NOMO-1 treated with DMSO at 0.1 percent for 48 hours (cell line): ENCODE results near the gene GPR180.

Experiments used
- DNase-seq: peaks from one replicate; lab custom pipeline; 2025; ENCODE audit not compliant: unreplicated experiment; lab: John Stamatoyannopoulos, UW

GPR180 gene

DNA sequence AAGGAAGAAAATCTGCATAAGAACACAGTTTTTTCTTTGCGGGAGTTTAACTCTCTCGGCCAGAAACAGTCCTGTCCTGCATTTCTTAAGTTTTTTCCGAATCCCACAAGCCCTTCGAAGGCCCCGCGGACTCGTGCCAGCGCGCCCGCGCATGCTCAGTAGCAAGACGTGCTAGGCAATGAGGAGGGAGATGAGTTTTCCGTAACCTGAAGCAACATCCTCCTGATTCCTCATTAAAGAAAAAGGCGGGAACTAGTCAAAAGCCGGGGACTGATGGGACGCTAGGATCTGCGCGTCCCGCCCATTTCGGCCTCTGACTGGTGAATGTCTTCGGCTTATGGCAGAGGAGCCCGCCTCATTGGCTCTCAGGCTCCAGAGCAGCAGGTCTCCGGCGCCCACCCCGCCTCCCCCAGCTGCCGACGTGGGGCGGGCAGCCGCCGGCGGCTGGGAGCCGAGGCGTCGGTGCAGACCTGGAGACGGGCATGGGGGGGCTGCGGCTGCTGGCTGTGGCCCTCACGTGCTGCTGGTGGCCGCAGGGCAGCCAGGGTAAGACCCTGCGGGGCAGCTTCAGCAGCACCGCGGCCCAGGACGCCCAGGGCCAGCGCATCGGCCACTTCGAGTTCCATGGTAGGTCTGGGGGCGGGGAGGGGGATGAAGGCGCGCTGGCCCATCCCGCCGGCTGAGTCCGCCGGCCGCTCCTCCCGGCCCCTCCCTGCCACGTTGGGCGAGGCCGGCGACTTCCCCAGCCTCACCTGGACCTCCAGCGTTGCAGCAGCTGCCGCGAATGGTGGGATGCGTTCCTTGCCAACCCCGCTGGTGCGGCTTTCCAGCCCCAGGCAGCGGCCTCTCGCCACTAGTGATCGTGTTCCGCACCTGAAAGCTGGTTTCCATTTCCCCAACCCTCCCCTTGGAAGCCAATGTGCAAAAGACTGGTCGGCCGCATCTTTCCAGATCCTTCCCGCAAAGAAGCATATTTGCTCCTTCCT, at the start of gene GPR180:
GPR180 (plus strand) TSS at position 412 of the 986 bp plus-strand sequence; CDS start at position 483, 71 bp downstream.
- DNase-seq = peak; percentile 99

DNA sequence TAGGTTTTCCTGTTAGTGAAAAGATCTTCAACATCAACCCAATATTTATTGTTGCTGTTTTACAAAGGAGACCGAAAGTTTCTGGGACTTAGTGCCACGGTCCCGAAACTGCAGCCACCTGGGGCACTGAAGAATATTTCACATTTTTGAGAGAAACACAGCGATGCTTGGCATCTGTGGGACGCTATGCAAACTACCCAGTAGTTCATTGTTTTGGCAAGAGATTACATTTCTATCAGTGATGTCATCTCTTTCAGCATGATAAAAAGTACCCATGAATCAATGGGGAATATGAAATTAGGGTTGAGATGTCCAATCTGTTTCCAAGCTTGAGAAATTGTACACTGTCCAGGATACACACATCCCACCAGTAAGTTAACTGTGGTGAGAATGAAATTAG, 49.6 kb upstream of the GPR180 start:
- DNase-seq = no peak

- DNase-seq = no peak
Observed at GRCh38 chr13:94553766-94554165, 47.9 kb upstream of the GPR180 start.

DNA sequence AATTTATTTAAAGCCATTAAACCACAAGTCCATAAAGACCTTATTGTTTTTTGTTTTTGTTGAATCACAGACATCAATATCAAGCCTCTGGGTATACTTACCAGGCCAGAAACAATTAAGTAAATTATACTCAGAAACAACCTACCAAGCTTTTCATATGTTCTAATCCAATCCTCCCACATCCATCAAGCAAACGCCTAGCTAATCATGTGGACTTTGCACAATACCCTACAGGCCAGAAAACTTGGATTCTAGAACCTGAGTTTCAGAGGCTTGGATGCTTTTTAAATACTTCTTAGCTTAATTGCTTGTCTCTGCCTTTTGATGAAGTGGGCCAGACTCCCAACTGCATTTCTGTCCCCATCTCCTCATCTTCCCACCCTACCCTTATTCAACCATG, 45.6 kb upstream of the GPR180 start:
- no peak for DNase-seq

DNA sequence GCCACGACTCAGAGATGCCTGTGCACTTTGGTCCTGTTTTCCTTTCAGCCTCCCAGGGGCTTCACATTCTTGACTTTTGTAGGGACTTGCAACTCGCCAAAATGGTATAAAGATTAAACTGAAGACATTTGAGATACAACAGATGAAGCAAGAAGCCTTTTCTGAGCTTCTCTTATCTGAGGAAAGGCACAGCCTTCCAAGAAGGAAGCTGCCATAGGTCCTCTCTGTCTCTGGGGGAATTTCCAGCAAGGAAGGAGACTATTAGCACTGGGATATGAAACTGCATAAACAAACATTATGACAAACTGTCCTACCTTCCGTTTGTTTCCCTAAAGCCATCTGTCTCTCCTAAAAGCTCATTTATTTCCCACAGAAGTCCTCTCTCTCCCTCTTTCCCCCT, 45.0 kb upstream of the GPR180 start:
- DNase-seq = no peak

- DNase-seq = no peak
Observed at GRCh38 chr13:94557684-94558235, 43.9 kb upstream of the GPR180 start.

- DNase-seq = no peak
Observed at GRCh38 chr13:94558716-94559115, 42.9 kb upstream of the GPR180 start.

- no peak for DNase-seq
Observed at GRCh38 chr13:94559222-94559795, 42.3 kb upstream of the GPR180 start.

GRCh38 chr13:94560116-94560515, 41.5 kb upstream of the GPR180 start:
- DNase-seq = no peak

GRCh38 chr13:94561126-94561525, 40.5 kb upstream of the GPR180 start:
- DNase-seq = no peak

DNA sequence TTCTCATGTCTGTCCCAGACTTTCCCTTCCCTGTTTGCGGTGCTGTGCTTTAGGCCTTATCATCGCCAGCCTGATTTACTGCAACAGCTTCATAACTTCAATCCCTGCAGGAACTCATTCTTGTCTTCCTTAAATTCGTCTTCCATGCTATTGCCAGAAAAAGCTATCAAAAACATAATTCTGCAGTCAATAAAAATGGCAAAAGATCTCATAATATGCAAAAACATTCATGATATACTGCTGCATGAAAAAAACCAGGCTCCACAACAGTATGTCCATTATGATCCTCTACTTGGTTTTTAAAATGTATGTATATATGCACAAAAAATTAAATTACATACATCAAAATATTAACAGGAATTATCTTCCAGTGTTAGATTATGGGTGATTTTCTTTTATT, 34.1 kb upstream of the GPR180 start:
- DNase-seq = no peak

- no peak for DNase-seq
Observed at GRCh38 chr13:94568443-94568842, 33.2 kb upstream of the GPR180 start.

DNA sequence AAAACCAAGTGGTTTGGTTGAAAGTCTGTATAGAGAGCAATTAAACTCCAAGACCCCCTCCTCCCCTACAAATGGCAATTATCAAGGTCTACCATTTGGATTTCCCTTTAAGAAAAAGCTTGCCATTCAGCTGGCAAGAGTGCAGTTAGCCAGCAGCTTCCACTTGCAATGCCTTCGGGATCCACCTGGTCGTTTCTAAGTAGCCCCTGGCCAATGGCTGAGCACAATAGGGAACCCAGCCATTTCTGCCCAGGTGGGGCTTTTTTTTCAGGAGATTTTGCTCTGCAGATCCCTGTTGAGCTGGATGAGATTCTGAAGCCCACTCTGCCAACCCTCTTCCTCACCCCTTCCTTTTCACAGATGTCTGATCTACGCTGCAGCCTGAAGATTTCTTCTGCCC, 32.0 kb upstream of the GPR180 start:
- no peak for DNase-seq

DNA sequence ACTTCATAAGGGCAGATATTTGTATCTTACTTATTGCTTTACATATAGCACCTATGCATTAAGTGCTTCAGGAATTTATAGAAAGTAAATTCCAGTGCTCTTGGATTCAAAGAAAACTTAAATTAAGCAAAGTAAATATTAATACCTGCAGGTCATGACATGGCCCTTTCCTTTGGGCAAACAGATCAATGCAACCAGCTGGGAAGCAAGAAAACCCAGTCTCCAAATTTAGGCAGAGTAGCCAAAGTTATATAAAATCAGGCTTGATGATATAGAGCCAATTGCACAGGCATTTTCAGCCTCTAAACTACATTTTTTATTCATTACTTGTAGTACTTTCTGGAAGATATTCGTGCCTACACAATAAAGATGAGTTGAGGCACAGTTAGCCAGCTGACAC, 22.6 kb upstream of the GPR180 start:
- no peak for DNase-seq

- DNase-seq = no peak
Observed at GRCh38 chr13:94583926-94584325, 17.7 kb upstream of the GPR180 start.

- DNase-seq = no peak
Observed at GRCh38 chr13:94585543-94586101, 16.0 kb upstream of the GPR180 start.

DNA sequence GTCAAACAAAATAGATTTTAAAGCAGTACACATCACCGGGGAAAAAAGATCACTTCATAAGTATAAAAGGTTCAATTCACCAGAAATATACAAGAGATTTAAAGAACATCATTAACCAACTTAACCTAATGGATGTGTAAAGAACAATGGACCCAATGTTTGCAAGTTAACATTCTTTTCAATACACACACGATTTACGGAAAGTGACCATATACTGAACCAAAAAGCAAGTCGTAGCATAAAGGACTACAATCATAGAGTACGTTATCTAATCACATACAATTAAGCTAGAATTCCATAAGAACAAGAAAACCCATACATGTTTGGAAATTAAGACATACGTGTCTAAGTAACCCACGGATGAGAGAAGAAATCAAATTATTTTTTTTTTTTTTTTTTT, 15.3 kb upstream of the GPR180 start:
- no peak for DNase-seq

GRCh38 chr13:94588541-94588940, 13.1 kb upstream of the GPR180 start:
- no peak for DNase-seq

DNA sequence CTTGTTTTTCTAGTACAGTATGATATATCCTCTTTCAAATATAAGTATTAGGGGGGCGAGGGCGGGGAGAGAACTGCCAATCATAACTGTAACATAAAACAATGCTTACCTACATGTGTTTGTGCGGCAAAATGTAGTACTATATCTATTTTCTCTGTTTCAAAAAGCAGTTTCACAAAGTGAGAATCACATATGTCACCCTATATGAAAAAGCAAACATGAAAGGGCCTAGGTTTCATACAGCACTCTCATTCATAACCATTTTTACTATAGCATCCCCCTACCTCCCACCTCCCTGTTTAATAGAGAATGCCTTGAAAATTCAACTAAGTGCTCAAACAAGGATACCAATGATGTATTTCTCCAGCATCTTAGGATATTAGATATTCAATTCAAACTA, 10.9 kb upstream of the GPR180 start:
- DNase-seq = no peak

DNA sequence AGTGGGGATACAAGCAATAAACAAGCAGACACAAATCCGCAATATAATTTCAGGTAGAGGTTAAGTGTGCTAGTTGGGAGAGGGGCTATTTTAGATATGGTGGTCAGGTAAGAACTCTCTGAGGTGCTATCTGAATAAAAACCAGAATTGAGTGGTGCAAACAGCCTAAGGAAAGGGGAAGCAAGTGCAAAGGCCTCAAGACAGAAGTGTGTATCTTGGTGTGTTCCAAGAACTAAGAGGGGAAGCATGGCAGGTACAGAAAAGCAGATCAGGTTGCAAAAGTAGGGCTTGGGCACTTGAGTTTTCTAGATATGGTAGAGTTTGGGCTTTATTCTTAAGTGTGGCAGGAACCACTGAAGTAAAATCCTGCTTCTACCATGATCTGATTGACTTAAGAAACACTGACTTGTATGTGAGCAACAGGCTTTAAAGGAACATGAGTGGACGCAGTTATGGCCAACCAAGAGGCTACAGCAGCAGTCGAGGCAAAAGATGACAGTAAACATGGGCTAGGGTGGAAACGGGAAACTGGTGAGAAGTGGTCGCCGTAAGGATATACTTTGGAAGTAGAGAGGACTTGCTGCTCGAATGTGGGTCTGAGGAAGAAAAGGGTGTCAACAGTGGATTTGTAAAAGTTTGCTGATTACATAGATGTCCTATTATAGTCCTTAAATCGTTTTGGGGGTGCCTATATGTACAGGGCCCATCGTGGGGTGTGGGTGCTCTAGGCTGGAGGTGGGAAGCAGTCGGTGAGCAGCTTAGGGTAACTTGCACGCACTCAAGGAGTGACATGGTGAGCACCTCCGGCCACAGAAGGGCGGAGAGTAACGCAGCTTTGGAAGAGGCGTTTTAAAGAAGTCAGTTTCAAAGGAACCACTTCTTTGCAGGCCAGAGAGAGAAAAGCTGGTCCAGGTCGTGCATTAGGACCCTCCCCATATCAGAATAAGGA, 6.4 kb upstream of the GPR180 start:
- DNase-seq = peak; percentile 66
